Kidney capillary endothelial cell (primary cell): ENCODE measurements around the gene PLA2G4E.
A peak's percentile ranks its signal among the peaks of the same experiment; 100 is the strongest.

Experiments
- DNase-seq: peaks from one replicate; pipeline ENCODE4 v3.0.0-alpha.2; 2018; ENCODE audit warnings: low spot score

PLA2G4E gene

GRCh38 chr15:41992151-41992802 is 28.6 kb downstream of the PLA2G4E start:
- DNase-seq = no peak

GRCh38 chr15:41990691-41991090 is 30.2 kb downstream of the PLA2G4E start:
- no peak for DNase-seq

GRCh38 chr15:41990243-41990605 is 30.6 kb downstream of the PLA2G4E start:
- DNase-seq = no peak

GRCh38 chr15:41989573-41990242 is 31.1 kb downstream of the PLA2G4E start:
- DNase-seq = peak; percentile 83

GRCh38 chr15:41988896-41989572 is 31.8 kb downstream of the PLA2G4E start:
- DNase-seq = no peak

- no peak for DNase-seq
Measured at GRCh38 chr15:41987925-41988275, 32.9 kb downstream of the PLA2G4E start.

- no peak for DNase-seq
Measured at GRCh38 chr15:41987246-41987924, 33.5 kb downstream of the PLA2G4E start.

GRCh38 chr15:41985236-41986160 is 35.3 kb downstream of the PLA2G4E start:
- DNase-seq = no peak

- no peak for DNase-seq
Measured at GRCh38 chr15:41984622-41985021, 36.2 kb downstream of the PLA2G4E start.

GRCh38 chr15:41983621-41984571 is 36.9 kb downstream of the PLA2G4E start:
- DNase-seq = no peak

GRCh38 chr15:41983221-41983620 is 37.6 kb downstream of the PLA2G4E start:
- DNase-seq = no peak

GRCh38 chr15:41982133-41982930 is 38.5 kb downstream of the PLA2G4E start:
- DNase-seq = no peak

- DNase-seq = no peak
Measured at GRCh38 chr15:41981371-41982132, 39.3 kb downstream of the PLA2G4E start.

- DNase-seq = no peak
Measured at GRCh38 chr15:41980654-41981323, 40.1 kb downstream of the PLA2G4E start.

- DNase-seq = no peak
Measured at GRCh38 chr15:41979493-41980266, 41.2 kb downstream of the PLA2G4E start.

- DNase-seq = no peak
Measured at GRCh38 chr15:41978534-41978933, 42.3 kb downstream of the PLA2G4E start.

GRCh38 chr15:41977757-41978383 is 43.0 kb downstream of the PLA2G4E start:
- DNase-seq = no peak
